SU-DHL-6 (cell line): ENCODE results near the gene EGFL7.

Experiments
- H2AFZ ChIP-seq: fragments of 200-600 bp; sonication (generic); 2 replicates; pipeline ENCODE4 v1.6.1; 2014; ENCODE audit warnings: low read depth, mild to moderate bottlenecking, moderate library complexity, mixed read lengths, antibody characterized with exemption, low read length; ENCODE audit not compliant: severe bottlenecking
- H3F3A ChIP-seq: fragments of 200-600 bp; shearing (Covaris generic); 2 replicates; pipeline ENCODE4 v1.6.0; 2016; ENCODE audit warnings: antibody characterized with exemption, mild to moderate bottlenecking; ENCODE audit not compliant: insufficient read depth
- H3K27ac ChIP-seq: fragments of 200-600 bp; sonication (generic); 2 replicates; pipeline ENCODE4 v1.5.1; 2016; ENCODE audit warnings: low read depth, mild to moderate bottlenecking, low read length, moderate library complexity, mixed read lengths
- H3K27me3 ChIP-seq: fragments of 200-600 bp; sonication (generic), shearing (Covaris generic); 2 replicates; pipeline ENCODE4 v1.6.0; 2014; ENCODE audit warnings: mild to moderate bottlenecking, low read length
- H3K36me3 ChIP-seq: fragments of 200-600 bp; sonication (generic); 2 replicates; pipeline ENCODE4 v1.6.1; 2014; ENCODE audit warnings: mild to moderate bottlenecking, low read length, mixed read lengths
- H3K4me2 ChIP-seq: fragments of 300-600, 200-600 bp; shearing (Covaris generic), sonication (generic); 2 replicates; pipeline ENCODE4 v1.6.0; 2014; ENCODE audit warnings: low read length, low read depth, mild to moderate bottlenecking; ENCODE audit not compliant: poor library complexity, severe bottlenecking
- H3K4me3 ChIP-seq: fragments of 200-600 bp; sonication (generic); 2 replicates; pipeline ENCODE4 v1.5.1; 2014; ENCODE audit warnings: antibody characterized with exemption, low read length, mild to moderate bottlenecking, mixed read lengths; ENCODE audit not compliant: insufficient read depth, poor library complexity, severe bottlenecking
- H3K79me2 ChIP-seq: fragments of 200-600 bp; sonication (generic); 2 replicates; pipeline ENCODE4 v1.6.1; 2014; ENCODE audit warnings: mild to moderate bottlenecking, low read length, moderate library complexity; ENCODE audit not compliant: insufficient read depth
- H3K9ac ChIP-seq: fragments of 200-600 bp; sonication (generic); 2 replicates; pipeline ENCODE4 v1.7.0; 2014; ENCODE audit warnings: mild to moderate bottlenecking, low read length
- H3K9me2 ChIP-seq: fragments of 200-600 bp; sonication (generic); replicated peaks from 2 replicates; pipeline ENCODE4 v1.6.1; 2014; ENCODE audit warnings: low read length; ENCODE audit not compliant: insufficient read depth
- H3K9me3 ChIP-seq: fragments of 200-600 bp; sonication (generic); 2 replicates; pipeline ENCODE4 v1.6.1; 2014; ENCODE audit warnings: low read length, mixed read lengths; ENCODE audit not compliant: insufficient read depth
- H4K20me1 ChIP-seq: fragments of 200-600 bp; sonication (generic); 2 replicates; pipeline ENCODE4 v1.6.1; 2014; ENCODE audit warnings: low read depth, mild to moderate bottlenecking, antibody characterized with exemption, low read length, moderate library complexity, mixed read lengths
- EZH2phosphoT487 ChIP-seq: fragments of 200-600 bp; sonication (generic), shearing (Covaris generic); conservative IDR thresholded peaks from 2 replicates; pipeline ENCODE4 v1.6.1; 2018; ENCODE audit warnings: mild to moderate bottlenecking, antibody characterized with exemption, low read length, moderate library complexity, mixed read lengths
- TF ChIP-seq, protein P1 (sequence below): fragments of 200-600 bp; sonication (generic); IDR thresholded peaks from one replicate; pipeline ENCODE4 v1.5.1; 2017; ENCODE audit warnings: antibody characterized with exemption, mild to moderate bottlenecking, low read length, moderate library complexity; ENCODE audit not compliant: insufficient read depth, poor library complexity, severe bottlenecking

EGFL7 gene

DNA sequence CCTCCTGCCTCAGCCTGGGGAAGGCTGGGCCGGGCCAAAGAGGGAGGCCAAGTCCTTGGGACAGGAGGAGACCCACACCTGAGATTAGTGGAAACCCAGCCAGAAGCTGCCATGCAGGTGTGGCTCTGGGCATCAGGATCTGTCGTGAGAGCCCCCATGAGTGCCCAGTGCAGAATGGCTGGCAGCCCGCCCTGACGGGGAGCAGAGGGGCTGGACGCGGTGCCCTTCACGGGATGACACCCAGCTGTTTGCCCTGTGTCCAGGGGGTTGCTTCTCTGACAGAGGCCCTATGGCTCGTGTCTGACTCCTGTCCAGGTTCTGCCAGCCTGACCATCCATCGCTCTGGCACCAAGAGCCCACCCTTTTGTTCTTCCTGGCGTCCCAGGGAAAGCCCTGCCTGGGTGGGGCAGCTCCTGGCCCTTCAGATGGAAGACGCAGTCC is 58.2 kb downstream of the EGFL7 start:
- no peaks in the 10 kb centered on the region for H3K9me3 ChIP-seq
- peaks cover 18% of the 10 kb centered on the region for H3F3A ChIP-seq
- H3K4me2 ChIP-seq: no peak overlapping the region
- TF ChIP-seq, protein P1, sequence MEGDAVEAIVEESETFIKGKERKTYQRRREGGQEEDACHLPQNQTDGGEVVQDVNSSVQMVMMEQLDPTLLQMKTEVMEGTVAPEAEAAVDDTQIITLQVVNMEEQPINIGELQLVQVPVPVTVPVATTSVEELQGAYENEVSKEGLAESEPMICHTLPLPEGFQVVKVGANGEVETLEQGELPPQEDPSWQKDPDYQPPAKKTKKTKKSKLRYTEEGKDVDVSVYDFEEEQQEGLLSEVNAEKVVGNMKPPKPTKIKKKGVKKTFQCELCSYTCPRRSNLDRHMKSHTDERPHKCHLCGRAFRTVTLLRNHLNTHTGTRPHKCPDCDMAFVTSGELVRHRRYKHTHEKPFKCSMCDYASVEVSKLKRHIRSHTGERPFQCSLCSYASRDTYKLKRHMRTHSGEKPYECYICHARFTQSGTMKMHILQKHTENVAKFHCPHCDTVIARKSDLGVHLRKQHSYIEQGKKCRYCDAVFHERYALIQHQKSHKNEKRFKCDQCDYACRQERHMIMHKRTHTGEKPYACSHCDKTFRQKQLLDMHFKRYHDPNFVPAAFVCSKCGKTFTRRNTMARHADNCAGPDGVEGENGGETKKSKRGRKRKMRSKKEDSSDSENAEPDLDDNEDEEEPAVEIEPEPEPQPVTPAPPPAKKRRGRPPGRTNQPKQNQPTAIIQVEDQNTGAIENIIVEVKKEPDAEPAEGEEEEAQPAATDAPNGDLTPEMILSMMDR: no peak
- TF ChIP-seq EZH2phosphoT487: no peak
- no peak overlapping the region for H3K9ac ChIP-seq
- H3K9me2 ChIP-seq: no peaks in the 10 kb centered on the region
- H3K4me3 ChIP-seq: no peak overlapping the region
- no peaks in the 10 kb centered on the region for H3K27me3 ChIP-seq
- no peaks in the 10 kb centered on the region for H3K79me2 ChIP-seq
- H3K27ac ChIP-seq: no peak overlapping the region
- H3K36me3 ChIP-seq: peaks cover 16% of the 10 kb centered on the region
- H2AFZ ChIP-seq: no peak overlapping the region
- H4K20me1 ChIP-seq: peaks cover 3% of the 10 kb centered on the region; the same call in 1 of the 2 replicates

DNA sequence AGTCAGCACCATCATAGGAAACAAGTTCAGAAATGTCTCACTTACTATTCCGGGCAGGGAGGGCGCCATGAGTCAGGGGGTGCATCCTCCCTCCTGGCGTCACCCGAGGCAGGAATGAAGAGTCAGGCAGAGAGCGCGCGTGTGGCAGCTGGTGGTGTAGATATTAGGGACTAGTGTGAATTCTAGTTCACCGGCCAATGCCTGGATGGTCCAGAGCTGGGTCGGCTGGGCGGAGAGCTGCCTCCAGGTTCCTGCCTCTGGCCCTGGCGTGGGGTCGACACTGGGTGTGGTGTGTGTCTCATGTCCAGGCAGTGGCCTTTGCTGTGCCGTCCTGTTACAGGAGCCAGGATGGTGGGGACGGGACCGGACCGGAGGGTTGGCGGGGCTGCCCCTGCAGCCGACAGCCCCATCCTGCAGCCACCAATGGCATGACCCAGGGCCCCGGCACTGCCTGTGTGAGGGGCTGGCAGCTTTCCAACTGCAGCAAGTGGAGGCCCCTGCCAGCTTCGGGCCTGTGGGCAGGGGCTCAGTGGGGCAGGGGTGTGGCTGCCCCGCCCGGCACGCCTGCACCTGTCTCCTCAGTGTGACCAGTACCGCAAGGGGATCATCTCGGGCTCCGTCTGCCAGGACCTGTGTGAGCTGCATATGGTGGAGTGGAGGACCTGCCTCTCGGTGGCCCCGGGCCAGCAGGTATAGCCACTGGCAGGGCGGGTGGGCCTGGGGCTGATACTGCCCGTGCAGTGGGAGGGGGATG is 58.8 kb downstream of the EGFL7 start:
- H2AFZ ChIP-seq: no peak overlapping the region
- no peak overlapping the region for H3K4me2 ChIP-seq

More for the DNA sequence above, 58.8 kb downstream of the EGFL7 start:
- no peak overlapping the region for H3K9ac ChIP-seq
- TF ChIP-seq EZH2phosphoT487: no peak
- TF ChIP-seq, protein P1: no peak
- peaks cover 21% of the 10 kb centered on the region for H3K36me3 ChIP-seq
- H4K20me1 ChIP-seq: peaks cover 9% of the 10 kb centered on the region; the same call in 1 of the 2 replicates
- peaks cover 20% of the 10 kb centered on the region for H3F3A ChIP-seq
- H3K4me3 ChIP-seq: no peak overlapping the region
- H3K79me2 ChIP-seq: peaks cover 3% of the 10 kb centered on the region; the same call in 1 of the 2 replicates
- H3K9me2 ChIP-seq: no peaks in the 10 kb centered on the region
- no peak overlapping the region for H3K27ac ChIP-seq
- H3K9me3 ChIP-seq: no peaks in the 10 kb centered on the region
- no peaks in the 10 kb centered on the region for H3K27me3 ChIP-seq
